HepG2 (cell line): ENCODE results near the gene MYCBPAP.

Experiments
- BHLHE40 ChIP-seq: IDR thresholded peaks from 2 replicates; pipeline ENCODE4 v1.6.1; 2011; ENCODE audit warnings: low read length, improper control_type of control experiment
- EZH2 ChIP-seq: conservative IDR thresholded peaks from 2 replicates; pipeline ENCODE4 v1.6.1; 2012; ENCODE audit warnings: mild to moderate bottlenecking, low read depth, low read length, moderate library complexity
- KLF9 ChIP-seq: IDR thresholded peaks from 2 replicates; pipeline ENCODE4 v1.6.1; 2016; ENCODE audit warnings: low read depth
- PTBP1 ChIP-seq: fragments of 200-400 bp; formaldehyde crosslinking; IDR thresholded peaks from 2 replicates; pipeline ENCODE4 v1.6.1; 2018; ENCODE audit warnings: low read length, low read depth; ENCODE audit not compliant: poor library complexity, severe bottlenecking
- TCF12 ChIP-seq, 2 experiments: fragments of 450-650 bp in 1 of 2; sonication (generic) in 1 of 2; formaldehyde crosslinking in 1 of 2; IDR thresholded peaks; 2 replicates each; pipeline versions ENCODE4 v1.6.1 to v1.8.0; 2017 to 2022; ENCODE audit warnings: antibody characterized with exemption in 1 of 2, mild to moderate bottlenecking in 1 of 2, missing genetic modification reagents in 1 of 2, moderate library complexity in 1 of 2
- ZNF263 ChIP-seq: sonication (generic); formaldehyde crosslinking; IDR thresholded peaks from 2 replicates; pipeline ENCODE4 v1.4.0; 2020; ENCODE audit warnings: missing genetic modification reagents

DNA sequence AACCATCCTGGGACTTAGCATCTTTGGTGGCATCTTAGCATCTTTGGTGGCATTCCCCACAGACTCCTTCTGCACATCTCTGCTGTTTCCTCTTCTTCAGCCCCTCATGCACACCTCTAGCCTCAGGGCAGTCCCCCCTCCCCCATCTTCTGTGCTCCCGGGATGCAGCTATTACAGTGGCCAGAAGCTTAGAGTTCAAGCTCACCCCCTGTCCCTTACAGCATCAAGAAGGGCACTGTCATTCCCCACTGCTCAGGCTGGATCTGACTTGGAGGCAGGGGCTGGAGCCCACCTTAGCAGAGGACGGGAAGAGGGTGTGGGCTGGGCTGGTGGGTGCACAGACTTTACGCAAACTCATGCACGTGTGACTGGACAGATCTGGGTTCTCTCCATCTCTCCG, 24.9 kb downstream of the MYCBPAP start:
- TF ChIP-seq EZH2 (no peak), TCF12 (IDR thresholded peaks at IDR 0.05) (no peak), TCF12 (CRISPR knock-in tag; IDR thresholded peaks at IDR 0.05) (no peak), ZNF263 (CRISPR knock-in tag) (no peak), BHLHE40 (no peak), PTBP1 (no peak), KLF9 (no peak)
